HPDE6-E6E7 (cell line): Measurements from ENCODE around the gene PITRM1.

Experiments used
- DNase-seq: peaks from one replicate; pipeline ENCODE4 v3.0.0; 2011; ENCODE audit warnings: missing footprints; ENCODE audit errors: extremely low spot score

Gene PITRM1

GRCh38 chr10:3104251-3104918 is 68.2 kb downstream of the PITRM1 start:
- no peak for DNase-seq

- DNase-seq: no peak
These were observed 68.9 kb downstream of the PITRM1 start for GRCh38 chr10:3103646-3104045.

DNA sequence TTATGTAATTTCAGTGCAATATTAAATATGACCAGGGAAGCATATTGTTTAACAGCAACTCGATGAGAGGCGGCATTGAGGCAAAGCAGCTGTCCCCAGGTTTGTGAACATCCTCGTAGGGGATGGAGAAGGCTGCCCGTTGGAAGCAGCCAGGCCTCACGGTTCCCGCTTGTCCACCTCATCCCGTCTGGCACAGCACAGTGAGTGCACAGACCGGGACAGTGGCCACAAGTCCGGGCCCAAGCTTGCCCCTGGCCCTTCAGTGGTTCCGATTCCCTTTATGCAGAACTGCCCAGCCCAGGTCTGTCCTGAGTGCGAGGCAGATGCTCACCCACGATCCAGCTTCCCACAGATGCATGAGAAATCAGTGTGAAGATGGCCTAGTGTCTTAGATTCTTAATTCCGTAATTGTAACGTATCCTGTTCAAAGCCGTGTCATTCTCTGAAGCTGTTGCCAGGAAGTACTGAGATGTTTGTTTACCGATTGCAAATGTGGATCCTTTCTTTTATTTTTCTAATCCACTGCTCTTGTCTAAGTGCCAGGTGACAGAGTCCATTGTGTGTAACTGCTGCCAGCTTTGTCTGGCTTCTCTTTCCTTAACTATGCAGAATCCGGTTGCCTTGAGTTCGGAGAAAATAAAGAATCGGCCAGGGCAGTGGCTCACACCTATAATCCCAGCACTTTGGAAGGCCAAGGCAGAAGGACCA is 69.7 kb downstream of the PITRM1 start:
- DNase-seq: no peak

DNA sequence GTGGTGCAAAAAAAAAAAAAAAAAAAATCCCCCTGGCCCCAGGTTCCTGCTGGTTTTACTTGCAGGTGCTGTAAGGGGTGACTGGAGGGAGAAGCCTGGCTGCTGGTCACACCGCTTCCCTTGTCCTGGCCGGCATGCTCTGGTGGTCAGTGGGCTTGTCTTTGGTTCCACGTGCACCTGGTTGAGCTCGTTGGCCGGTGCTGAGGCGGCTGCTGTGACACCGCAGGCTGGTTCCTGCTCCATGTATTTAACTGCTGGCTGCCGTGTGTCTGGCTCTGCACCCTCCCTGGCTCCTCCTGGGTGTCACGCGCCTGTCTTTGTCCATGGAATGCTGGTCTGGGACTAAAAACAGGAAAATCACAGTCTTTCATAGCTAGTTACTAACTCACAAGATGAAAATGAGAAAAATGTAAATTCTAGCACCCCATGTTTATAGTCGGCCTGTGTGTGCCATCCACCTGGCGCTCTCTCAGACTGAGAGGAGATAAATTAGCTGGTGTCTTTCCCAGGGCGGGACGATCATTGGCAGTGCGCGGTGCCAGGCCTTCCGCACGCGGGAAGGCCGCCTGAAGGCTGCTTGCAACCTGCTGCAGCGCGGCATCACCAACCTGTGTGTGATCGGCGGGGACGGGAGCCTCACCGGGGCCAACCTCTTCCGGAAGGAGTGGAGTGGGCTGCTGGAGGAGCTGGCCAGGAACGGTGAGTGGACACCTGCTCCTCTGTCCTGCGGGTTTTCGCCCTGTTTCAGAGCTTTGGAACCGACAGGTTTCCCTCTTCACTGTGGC is 71.5 kb downstream of the PITRM1 start:
- no peak for DNase-seq

DNA sequence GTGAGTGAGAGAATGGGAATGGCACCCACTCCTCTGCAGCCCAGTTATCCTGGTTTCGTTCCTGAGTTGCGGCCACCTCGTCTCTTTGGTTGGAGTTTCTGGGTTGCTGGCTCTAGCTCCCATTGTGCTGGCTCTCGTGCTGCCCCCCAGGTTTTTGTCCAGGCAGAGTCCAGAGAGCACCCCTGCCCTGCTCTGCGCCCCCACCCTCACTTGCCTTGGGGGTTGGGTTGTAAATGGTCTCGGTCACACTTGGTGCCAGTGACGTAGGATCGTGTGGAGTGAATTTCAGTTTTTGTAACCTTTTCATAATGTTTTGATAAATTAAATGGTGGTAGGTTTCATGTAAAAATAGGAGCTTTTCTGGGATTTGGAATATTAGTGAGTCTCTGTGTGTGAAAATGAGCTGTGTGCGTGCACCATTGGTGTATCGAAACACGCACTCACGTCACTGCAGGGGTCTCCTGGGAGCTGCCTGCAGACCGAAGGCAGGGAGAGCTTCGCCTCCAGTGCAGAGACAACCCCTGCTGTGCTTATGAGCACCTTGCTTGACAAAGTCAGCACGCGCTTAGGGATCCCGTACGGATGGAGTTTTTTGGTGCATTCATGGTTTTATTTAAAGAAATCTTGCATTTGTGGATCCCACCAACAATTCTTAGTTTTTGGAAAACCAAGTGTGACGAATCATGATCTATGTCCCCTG is 72.3 kb downstream of the PITRM1 start:
- DNase-seq: no peak

DNA sequence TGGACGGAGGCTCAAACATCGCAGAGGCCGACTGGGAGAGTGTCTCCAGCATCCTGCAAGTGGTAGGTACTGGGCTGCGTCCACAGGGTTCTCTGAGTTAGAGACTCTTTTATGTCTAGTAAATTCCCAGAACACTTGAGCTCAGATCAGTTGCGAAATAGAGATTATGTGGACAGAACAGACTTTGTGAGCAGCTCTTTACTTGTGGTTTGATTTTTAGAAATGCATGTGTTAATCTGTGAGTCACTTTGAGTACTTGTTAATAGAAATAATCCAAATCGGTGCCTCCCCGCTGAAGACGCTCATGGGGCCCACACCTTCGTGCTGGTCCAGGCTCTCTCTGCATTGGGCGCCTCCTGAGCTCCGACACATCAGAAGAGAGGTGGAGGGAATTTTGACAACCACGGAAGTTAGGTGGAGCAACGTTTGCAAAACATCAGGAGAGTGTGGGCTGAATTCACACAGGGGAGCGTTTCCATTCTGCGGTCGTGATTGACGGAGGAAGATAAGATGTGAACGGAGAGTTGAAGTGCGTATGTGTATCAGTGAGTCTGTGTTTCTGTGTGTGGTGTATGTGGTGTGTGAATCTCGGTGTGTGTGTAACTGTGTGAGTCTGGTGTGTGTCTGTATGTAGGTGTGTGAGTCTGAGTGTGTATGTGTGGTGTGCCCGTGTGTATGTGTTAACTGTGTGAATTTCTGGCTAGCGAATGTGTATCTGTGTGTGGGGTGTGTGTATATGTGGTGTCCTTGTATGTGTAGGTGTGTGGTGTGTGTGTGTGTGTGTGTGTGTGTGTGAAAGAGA is 73.1 kb downstream of the PITRM1 start:
- no peak for DNase-seq

GRCh38 chr10:3098689-3099088 is 73.9 kb downstream of the PITRM1 start:
- no peak for DNase-seq

- DNase-seq: no peak
These were observed 75.4 kb downstream of the PITRM1 start for GRCh38 chr10:3097160-3097559.

DNA sequence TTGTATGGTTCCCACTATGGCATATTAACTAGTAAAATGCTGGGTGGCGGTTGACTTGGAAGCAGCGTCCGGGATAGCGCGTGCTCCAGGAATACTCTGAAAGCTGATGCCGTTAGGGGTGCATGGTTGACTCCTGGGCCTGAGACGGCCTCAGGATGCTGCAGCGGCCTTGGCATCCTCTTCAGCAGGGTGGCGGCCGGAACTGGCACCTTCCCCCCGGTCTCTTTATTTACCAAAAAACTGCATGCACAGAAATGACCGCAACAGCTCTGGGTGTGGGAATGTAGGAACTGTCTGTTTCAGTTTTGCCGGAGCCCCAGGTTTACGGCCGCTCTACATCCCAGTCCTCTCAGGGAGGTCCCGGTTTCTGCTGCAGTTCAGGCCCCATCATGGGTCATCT is 76.4 kb downstream of the PITRM1 start:
- no peak for DNase-seq

- peak; percentile 41 for DNase-seq
These were observed 77.0 kb downstream of the PITRM1 start for GRCh38 chr10:3095373-3096139.

DNA sequence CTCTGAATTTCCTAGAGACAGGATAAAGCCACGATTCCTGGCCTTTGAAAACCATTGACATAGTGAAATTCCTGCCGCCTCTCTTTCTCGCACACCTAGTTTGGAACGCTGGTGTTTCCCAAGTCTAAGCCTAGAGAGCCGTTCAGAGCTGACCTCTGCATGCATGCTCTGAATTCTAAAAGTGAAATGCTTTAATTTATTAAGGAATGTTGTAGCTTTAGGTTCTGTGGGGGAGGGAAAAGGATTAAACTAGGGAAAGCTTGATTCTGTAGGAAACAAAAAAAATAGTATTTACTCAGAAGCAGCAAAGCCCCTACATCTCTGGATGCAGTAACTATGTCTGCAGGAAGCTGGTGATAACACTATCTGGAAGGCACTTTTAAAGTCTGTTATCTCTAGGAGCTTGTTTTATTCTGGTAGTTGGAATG is 78.0 kb downstream of the PITRM1 start:
- DNase-seq: no peak

GRCh38 chr10:3093996-3094395 is 78.6 kb downstream of the PITRM1 start:
- DNase-seq: no peak

DNA sequence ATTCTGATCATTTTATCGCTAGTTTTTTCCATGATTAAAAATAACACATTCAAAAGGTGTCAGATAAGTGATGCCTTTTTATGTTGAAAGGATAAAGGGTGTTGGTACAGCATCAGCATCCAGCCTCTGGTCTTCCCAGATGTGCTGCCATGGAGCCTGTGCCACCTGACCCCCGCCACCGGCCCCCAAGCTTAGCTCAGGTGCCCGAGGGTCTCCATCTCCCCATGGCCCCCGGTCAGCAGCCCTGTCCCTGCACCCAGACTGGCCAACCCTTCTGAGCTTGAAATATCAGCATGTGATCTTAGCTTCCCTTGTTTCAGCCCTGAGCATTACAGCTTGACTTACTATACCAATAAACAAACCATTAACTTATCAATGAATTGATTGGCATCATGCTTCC is 80.7 kb downstream of the PITRM1 start:
- DNase-seq: no peak

DNA sequence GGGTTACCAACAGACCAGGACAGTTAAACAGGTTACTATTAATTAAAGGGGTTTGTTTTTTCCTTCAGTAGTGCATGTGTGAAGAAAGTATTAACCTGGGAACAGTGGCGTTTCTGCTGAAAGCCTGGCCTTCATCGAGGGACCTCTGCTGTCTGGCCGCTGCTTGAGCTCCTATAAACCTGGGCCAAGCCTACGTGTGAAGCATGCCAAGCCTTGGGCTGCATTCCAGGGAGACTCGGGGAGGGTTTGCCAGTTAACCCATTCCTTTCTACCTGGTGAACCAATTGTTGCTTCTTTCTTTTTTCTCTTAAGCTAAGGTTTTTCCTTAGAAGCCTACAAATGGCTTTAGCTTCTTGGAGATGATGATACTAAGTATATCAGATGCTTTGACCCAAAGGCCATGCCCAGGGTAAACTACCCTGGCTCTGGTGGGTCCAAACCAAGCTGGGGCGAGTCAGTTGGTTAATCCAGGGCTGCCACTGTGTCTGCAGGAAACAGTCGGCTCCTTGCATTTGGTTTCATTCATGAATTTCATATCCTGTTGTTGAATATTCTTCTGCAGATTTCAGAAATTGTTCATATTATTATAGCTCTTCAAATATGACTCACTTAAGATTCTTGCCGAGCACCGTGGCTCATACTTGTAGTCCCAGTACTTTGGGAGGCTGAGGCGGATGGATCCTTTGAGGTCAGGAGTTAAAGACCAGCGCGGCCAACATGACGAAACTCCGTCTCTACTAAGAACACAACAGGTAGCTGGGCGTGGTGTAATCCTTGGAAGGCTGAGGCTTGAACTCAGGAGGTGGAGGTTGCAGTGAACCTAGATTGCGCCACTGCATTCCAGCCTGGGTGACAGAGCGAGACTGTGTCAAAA is 81.4 kb downstream of the PITRM1 start:
- no peak for DNase-seq

GRCh38 chr10:3090388-3090787 is 82.2 kb downstream of the PITRM1 start:
- no peak for DNase-seq
